Measurements from ENCODE around the gene PAFAH1B1. TPM values are rescaled to one million over a fixed set of nuclear protein-coding genes. Genes with fewer than 3 reads are reported as not detected.

Gene PAFAH1B1
- total and polyA plus RNA-seq, 4 donors, result 14.0 to 44.1 (median 29.2) TPM

- TF ChIP-seq ATF3 (IDR thresholded peaks at IDR 0.05) (no peak), JUND (IDR thresholded peaks at IDR 0.05) (no peak), EGR1 (IDR thresholded peaks at IDR 0.05; ENCODE audit: low read depth in 2 of 2) (no peak), SP1 (IDR thresholded peaks at IDR 0.05) (no peak), GABPA (IDR thresholded peaks at IDR 0.05 in 1 of 2, conservative IDR thresholded peaks at IDR 0.05 in 1 of 2) (no peak), HNF4G (IDR thresholded peaks at IDR 0.05) (no peak), MAX (IDR thresholded peaks at IDR 0.05) (no peak)
- Histone ChIP-seq H3K27me3 (ENCODE audit: control insufficient read depth in 4 of 4, insufficient read depth in 4 of 4, low read length in 3 of 4) (no peaks in the 10 kb centered on the region), H3K4me3 (ENCODE audit: low read depth in 1 of 3, low read length in 3 of 3) (no peak overlapping the region), H3K9me3 (ENCODE audit: control insufficient read depth in 4 of 4, low read length in 3 of 4) (no peaks in the 10 kb centered on the region), H3K4me1 (ENCODE audit: control insufficient read depth in 4 of 4, insufficient read depth in 4 of 4, low read length in 3 of 4) (peaks cover 0 to 1% (median 0%) of the 10 kb centered on the region in 4 donors), H3K27ac (ENCODE audit: low read depth in 1 of 2, low read length in 2 of 2) (no peak overlapping the region), H3K36me3 (ENCODE audit: control insufficient read depth in 4 of 4, insufficient read depth in 3 of 4, low read depth in 1 of 4, low read length in 3 of 4) (peaks cover 0 to 1% (median 0%) of the 10 kb centered on the region in 4 donors), H3K9ac (ENCODE audit: low read depth in 1 of 2, low read length in 2 of 2) (no peak overlapping the region)
- WGBS, result 92% methylated on average over 4 of the region's 4 CpGs
- DNase-seq (ENCODE audit: low spot score), result no peak
Measured at GRCh38 chr17:2615882-2616281, 22.4 kb downstream of the PAFAH1B1 start.

GRCh38 chr17:2621241-2621640 lies 27.8 kb downstream of the PAFAH1B1 start:
- TF ChIP-seq CTCF (IDR thresholded peaks at IDR 0.05; ENCODE audit: low read depth, low read length, missing input control) (no peak), FOXA2 (IDR thresholded peaks at IDR 0.05) (no peak), RXRA (IDR thresholded peaks at IDR 0.05) (no peak), REST (IDR thresholded peaks at IDR 0.05) (no peak), ZBTB33 (IDR thresholded peaks at IDR 0.05) (no peak), YY1 (IDR thresholded peaks at IDR 0.05) (no peak), JUND (IDR thresholded peaks at IDR 0.05) (no peak), RAD21 (IDR thresholded peaks at IDR 0.05) (no peak), HNF4G (IDR thresholded peaks at IDR 0.05) (no peak), NR2F2 (IDR thresholded peaks at IDR 0.05) (no peak), MAX (IDR thresholded peaks at IDR 0.05) (no peak), GABPA (IDR thresholded peaks at IDR 0.05 in 1 of 2, conservative IDR thresholded peaks at IDR 0.05 in 1 of 2) (no peak), EGR1 (IDR thresholded peaks at IDR 0.05; ENCODE audit: low read depth in 2 of 2) (no peak), SP1 (IDR thresholded peaks at IDR 0.05) (no peak), HNF4A (conservative IDR thresholded peaks at IDR 0.05) (no peak), TAF1 (conservative IDR thresholded peaks at IDR 0.05) (no peak), FOXA1 (IDR thresholded peaks at IDR 0.05) (no peak), ATF3 (IDR thresholded peaks at IDR 0.05) (no peak)
- no peaks in the 10 kb centered on the region for H3K9me3 ChIP-seq (ENCODE audit: control insufficient read depth in 4 of 4, low read length in 3 of 4)
- no peaks in the 10 kb centered on the region for H3K27me3 ChIP-seq (ENCODE audit: control insufficient read depth in 4 of 4, insufficient read depth in 4 of 4, low read length in 3 of 4)
- DNase-seq (ENCODE audit: low spot score), result no peak
- H3K4me3 ChIP-seq (ENCODE audit: low read depth in 1 of 3, low read length in 3 of 3), result no peak overlapping the region
- peaks cover 0 to 3% (median 0%) of the 10 kb centered on the region in 4 donors for H3K36me3 ChIP-seq (ENCODE audit: control insufficient read depth in 4 of 4, insufficient read depth in 3 of 4, low read depth in 1 of 4, low read length in 3 of 4)
- H3K27ac ChIP-seq (ENCODE audit: low read depth in 1 of 2, low read length in 2 of 2), result no peak overlapping the region
- peaks cover 0 to 10% (median 5%) of the 10 kb centered on the region in 4 donors for H3K4me1 ChIP-seq (ENCODE audit: control insufficient read depth in 4 of 4, insufficient read depth in 4 of 4, low read length in 3 of 4)
- 94% methylated on average over 3 of the region's 3 CpGs for WGBS
- no peak overlapping the region for H3K9ac ChIP-seq (ENCODE audit: low read depth in 1 of 2, low read length in 2 of 2)
